DND-41 (cell line): ENCODE measurements around the gene AJAP1.

Experiments
- ATAC-seq: fragments of 200-7000 bp; cut with Tn5 transposase; 3 replicates; pipeline ENCODE4 v1.9.1; 2021; ENCODE audit warnings: low read depth; ENCODE audit not compliant: insufficient read depth
- DNase-seq: peaks from one replicate; pipeline ENCODE4 v3.0.0-alpha.2; 2020
- H2AFZ ChIP-seq: 2 replicates; pipeline ENCODE4 v1.6.0; 2012; ENCODE audit warnings: low read depth, low read length
- H3K27ac ChIP-seq: 2 replicates; pipeline ENCODE4 v1.5.1; 2012; ENCODE audit warnings: low read length, inconsistent platforms
- H3K27me3 ChIP-seq: fragments of 200-600 bp; sonication (generic); 2 replicates; pipeline ENCODE4 v1.6.0; 2012; ENCODE audit warnings: low read length, mild to moderate bottlenecking, inconsistent platforms; ENCODE audit not compliant: insufficient read depth, poor library complexity
- H3K36me3 ChIP-seq: 2 replicates; pipeline ENCODE4 v1.5.1; 2012; ENCODE audit warnings: low read length, inconsistent platforms; ENCODE audit not compliant: insufficient read depth
- H3K4me1 ChIP-seq: 2 replicates; pipeline ENCODE4 v1.5.1; 2012; ENCODE audit warnings: mild to moderate bottlenecking, low read length; ENCODE audit not compliant: insufficient read depth
- H3K4me2 ChIP-seq: 2 replicates; pipeline ENCODE4 v1.6.0; 2012; ENCODE audit warnings: mild to moderate bottlenecking, moderate library complexity, low read length, inconsistent platforms; ENCODE audit not compliant: insufficient read depth
- H3K4me3 ChIP-seq, 2 experiments: fragments of 200-600 bp in 1 of 2; shearing (Covaris generic) in 1 of 2; 2 replicates each; pipeline ENCODE4 v1.5.1; 2012 to 2016; ENCODE audit warnings: inconsistent platforms in 2 of 2, low read length in 2 of 2, mild to moderate bottlenecking in 2 of 2, low read depth in 1 of 2, moderate library complexity in 1 of 2
- H3K79me2 ChIP-seq: 2 replicates; pipeline ENCODE4 v1.6.0; 2012; ENCODE audit warnings: low read length, inconsistent platforms; ENCODE audit not compliant: insufficient read depth
- H3K9ac ChIP-seq: 2 replicates; pipeline ENCODE4 v1.6.0; 2012; ENCODE audit warnings: low read depth, mild to moderate bottlenecking, inconsistent platforms, low read length, moderate library complexity
- H3K9me3 ChIP-seq: 2 replicates; pipeline ENCODE4 v1.5.1; 2012; ENCODE audit warnings: low read length, moderate library complexity, mild to moderate bottlenecking, inconsistent platforms; ENCODE audit not compliant: insufficient read depth, severe bottlenecking
- H4K20me1 ChIP-seq: 2 replicates; pipeline ENCODE4 v1.6.0; 2012; ENCODE audit warnings: low read length; ENCODE audit not compliant: insufficient read depth
- CTCF ChIP-seq: IDR thresholded peaks from 2 replicates; pipeline ENCODE4 v1.5.1; 2012; ENCODE audit warnings: borderline replicate concordance, low read length, moderate library complexity, mild to moderate bottlenecking; ENCODE audit not compliant: poor library complexity, severe bottlenecking; ENCODE audit errors: extremely low read depth
- EZH2 ChIP-seq: IDR thresholded peaks from 3 replicates; pipeline ENCODE4 v1.6.1; 2012; ENCODE audit warnings: borderline replicate concordance, low read depth, mild to moderate bottlenecking, moderate library complexity, low read length, inconsistent platforms; ENCODE audit not compliant: severe bottlenecking

AJAP1 gene

GRCh38 chr1:4767308-4767707, 112.9 kb downstream of the AJAP1 start:
- Histone ChIP-seq H3K4me3 (no peak overlapping the region), H4K20me1 (no peaks in the 10 kb centered on the region), H3K27me3 (no peaks in the 10 kb centered on the region), H3K4me2 (no peak overlapping the region), H3K36me3 (no peaks in the 10 kb centered on the region), H3K9ac (no peak overlapping the region), H2AFZ (no peak overlapping the region), H3K9me3 (no peaks in the 10 kb centered on the region), H3K4me1 (no peaks in the 10 kb centered on the region), H3K79me2 (no peaks in the 10 kb centered on the region), H3K27ac (no peak overlapping the region)
- DNase-seq (no peak), ATAC-seq (no peak)
- TF ChIP-seq CTCF (no peak), EZH2 (no peak)

GRCh38 chr1:4768553-4768952, 114.1 kb downstream of the AJAP1 start:
- Histone ChIP-seq H3K79me2 (no peaks in the 10 kb centered on the region), H3K4me3 (no peak overlapping the region), H3K9me3 (no peaks in the 10 kb centered on the region), H3K36me3 (no peaks in the 10 kb centered on the region), H4K20me1 (no peaks in the 10 kb centered on the region), H3K27me3 (no peaks in the 10 kb centered on the region), H3K9ac (no peak overlapping the region), H3K4me1 (no peaks in the 10 kb centered on the region), H3K27ac (no peak overlapping the region), H3K4me2 (no peak overlapping the region), H2AFZ (no peak overlapping the region)
- TF ChIP-seq CTCF, result no peak
- TF ChIP-seq EZH2, result no peak
- no peak for ATAC-seq
- DNase-seq, result no peak

GRCh38 chr1:4769516-4770280, 115.3 kb downstream of the AJAP1 start:
- DNase-seq (no peak), ATAC-seq (no peak)
- no peak overlapping the region for H3K9ac ChIP-seq
- no peak overlapping the region for H2AFZ ChIP-seq
- H3K27me3 ChIP-seq, result no peaks in the 10 kb centered on the region
- no peak overlapping the region for H3K27ac ChIP-seq
- no peak overlapping the region for H3K4me3 ChIP-seq
- no peaks in the 10 kb centered on the region for H3K36me3 ChIP-seq
- no peaks in the 10 kb centered on the region for H3K9me3 ChIP-seq
- H3K79me2 ChIP-seq, result no peaks in the 10 kb centered on the region
- no peaks in the 10 kb centered on the region for H4K20me1 ChIP-seq
- no peak overlapping the region for H3K4me2 ChIP-seq
- no peaks in the 10 kb centered on the region for H3K4me1 ChIP-seq
- no peak for TF ChIP-seq EZH2
- no peak for TF ChIP-seq CTCF
